GM19324 (cell line): ENCODE data around the gene KCNA2.

Experiments used
- ATAC-seq: cut with Tn5 transposase; IDR thresholded peaks from one replicate; pipeline ENCODE4 v1.9.1; 2021; ENCODE audit warnings: mild to moderate bottlenecking, moderate library complexity; ENCODE audit not compliant: unreplicated experiment, low FRiP score

The KCNA2 gene

DNA sequence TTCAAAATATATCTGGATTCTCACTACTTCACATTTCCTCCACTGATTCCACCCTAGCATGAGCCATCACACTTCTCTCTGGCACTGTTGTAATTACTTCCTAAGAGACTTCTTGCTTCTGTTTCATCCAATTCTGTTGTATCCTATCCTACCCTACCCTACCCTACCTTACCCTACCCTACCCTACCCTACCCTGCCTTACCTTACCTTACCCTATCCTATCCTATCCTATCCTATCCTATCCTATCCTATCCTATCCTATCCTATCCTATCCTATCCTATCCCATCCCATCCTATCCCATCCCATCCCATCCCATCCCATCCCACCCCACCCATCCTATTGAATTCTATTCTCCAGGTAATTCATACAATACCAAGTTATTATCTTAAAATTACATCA lies 29.7 kb downstream of the KCNA2 start:
- no peak for ATAC-seq

DNA sequence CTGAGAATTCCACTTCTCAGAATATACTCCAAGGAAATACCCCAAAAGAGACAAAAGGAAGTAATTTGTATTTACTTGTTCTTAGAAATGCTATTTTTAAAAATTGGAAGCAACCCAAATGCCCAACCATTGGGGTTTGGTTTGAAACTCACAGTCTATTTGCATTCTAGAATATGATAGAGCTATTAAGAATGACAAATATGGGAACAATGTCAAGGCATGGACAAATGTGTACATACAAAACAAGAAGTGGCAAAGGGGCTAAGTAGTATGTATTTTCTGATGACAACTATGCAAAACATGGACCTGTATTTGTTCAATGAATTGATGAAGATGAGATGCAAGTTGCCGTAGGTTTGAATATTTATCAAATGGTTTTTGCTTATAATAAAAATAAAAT lies 32.8 kb downstream of the KCNA2 start:
- ATAC-seq = no peak

DNA sequence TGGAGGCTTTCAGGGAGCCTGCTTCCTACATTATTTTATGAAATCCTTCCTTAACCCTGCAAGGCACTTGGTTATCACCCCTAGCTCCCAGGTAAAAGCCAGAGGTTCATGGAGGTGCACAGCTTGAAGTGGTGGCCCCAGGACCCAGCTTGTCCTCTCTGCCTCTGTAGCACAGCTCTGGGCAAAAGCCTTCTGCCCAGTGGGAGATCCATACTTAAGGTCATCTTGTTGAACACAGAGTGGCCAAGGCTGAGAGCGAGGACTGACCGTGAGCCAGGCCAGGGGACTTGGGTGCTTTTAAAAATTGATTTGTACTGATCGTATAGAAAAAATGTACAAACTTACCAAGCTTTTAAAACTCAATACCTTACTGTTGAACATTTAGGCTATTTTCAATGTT lies 33.4 kb downstream of the KCNA2 start:
- ATAC-seq = no peak

DNA sequence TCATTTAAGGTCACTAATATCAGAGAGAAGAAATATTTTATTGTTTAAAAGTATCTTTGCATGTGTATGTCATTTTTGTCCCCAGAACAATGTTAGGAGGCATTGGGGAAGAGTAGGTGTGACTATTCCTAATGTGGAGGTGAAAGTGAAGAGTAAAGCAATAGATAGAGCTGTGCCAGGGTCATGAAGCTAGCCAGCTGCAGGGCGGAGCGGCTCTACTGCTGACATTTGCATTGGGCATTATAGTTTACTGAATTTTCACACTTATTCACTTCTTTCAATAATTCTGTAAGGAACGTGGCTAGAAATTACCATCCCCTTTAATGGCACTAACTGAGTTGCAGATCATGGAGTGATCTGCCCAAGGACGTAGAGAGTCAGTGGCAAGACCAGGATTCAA lies 35.3 kb downstream of the KCNA2 start:
- ATAC-seq = no peak

- no peak for ATAC-seq
Measured at GRCh38 chr1:110570307-110570706, 35.9 kb downstream of the KCNA2 start.

GRCh38 chr1:110566836-110567235 lies 39.3 kb downstream of the KCNA2 start:
- no peak for ATAC-seq

GRCh38 chr1:110565565-110565964 lies 40.6 kb downstream of the KCNA2 start:
- no peak for ATAC-seq

DNA sequence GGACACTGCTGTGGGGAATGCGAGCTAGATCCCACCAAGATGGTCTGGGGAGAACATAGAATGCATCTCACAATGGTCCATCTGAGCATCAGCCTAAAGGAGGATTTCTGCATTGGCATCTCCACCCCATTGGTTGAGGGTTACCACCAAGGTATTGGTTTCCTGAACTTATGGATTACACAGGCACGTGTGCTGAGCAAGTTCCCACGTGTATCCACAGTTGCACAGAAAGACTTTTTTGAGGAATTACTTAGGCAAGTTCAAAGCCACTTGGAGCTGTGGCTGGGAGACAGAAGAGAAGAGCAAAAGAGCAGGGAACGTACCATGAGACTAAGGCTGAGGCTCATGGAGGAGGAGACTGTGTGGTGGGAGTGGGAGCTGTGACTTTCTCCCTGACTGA lies 43.1 kb downstream of the KCNA2 start:
- no peak for ATAC-seq

DNA sequence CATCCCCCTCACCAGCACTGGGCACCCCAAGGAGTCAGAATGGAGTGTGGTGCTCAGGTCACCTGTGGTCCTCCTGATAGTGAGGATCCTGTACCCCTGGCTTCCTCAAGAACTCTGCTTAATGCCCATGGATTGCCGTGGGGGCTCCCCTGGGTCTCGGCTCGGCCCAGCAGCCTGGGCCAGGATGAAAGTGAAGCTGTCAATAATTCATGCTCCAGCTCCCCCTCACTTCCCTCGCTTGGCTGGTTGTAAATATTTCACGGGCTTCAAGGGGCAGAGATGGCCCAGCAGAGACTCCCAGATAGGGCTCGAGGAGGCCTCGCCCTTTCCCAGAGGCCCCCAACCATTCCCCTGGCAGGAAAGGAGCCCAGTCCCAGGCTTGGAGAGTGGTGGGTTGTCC lies 44.6 kb downstream of the KCNA2 start:
- ATAC-seq = no peak

GRCh38 chr1:110559157-110559556 lies 47.0 kb downstream of the KCNA2 start:
- no peak for ATAC-seq

DNA sequence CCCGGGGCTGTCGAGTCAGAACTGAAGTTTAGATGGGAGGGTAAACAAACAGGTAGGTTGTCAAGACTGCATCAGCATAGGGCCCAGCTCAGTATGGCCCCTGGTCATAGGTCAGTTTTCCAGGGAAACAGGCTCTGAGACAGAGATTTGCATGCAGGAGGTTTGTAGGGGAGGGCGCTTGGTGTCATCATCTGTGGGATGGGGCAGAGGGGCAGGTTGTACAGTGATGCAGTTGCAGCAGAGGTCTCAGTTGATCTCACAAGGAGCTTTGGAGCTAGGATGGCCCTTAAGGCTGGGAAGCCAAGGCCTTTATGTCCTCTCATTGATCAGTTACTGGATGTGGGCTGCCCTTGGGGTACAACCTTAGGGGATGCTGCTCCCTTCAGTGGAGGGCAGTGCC lies 48.7 kb downstream of the KCNA2 start:
- no peak for ATAC-seq

- ATAC-seq = no peak
Measured at GRCh38 chr1:110556471-110556807, 49.7 kb downstream of the KCNA2 start.

DNA sequence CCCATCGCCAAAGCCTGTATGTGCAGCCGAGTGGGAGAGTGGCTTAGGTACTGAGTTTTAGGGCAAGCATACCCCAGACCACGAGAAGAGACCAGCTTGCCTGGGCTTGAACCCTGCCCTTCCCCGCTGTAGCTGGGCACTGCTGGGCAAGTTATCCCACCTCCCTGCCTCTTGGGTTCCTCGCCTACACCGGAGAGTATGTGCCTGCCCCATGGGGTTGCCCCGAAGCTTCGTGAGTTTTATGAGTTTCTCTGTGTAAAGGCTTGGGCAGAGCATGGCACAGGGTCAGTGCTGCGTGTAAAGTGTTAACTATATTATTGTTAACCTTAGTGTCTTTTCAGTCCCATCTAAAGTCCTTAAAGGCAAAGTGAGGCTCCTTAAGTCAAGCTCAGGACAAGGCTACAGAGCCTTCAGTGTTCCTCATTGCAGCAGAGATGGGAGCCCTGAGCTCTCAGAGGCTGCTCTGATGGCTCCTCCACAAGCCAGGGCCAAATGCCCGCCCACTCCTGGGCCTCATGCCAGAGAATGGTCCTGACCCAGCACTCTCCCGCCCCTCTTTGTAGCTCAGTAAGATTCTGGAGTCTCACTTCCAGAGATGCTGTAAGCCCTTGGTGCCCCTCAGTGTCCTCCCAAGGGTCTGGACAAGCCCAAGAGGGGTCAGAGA lies 50.2 kb downstream of the KCNA2 start:
- no peak for ATAC-seq

DNA sequence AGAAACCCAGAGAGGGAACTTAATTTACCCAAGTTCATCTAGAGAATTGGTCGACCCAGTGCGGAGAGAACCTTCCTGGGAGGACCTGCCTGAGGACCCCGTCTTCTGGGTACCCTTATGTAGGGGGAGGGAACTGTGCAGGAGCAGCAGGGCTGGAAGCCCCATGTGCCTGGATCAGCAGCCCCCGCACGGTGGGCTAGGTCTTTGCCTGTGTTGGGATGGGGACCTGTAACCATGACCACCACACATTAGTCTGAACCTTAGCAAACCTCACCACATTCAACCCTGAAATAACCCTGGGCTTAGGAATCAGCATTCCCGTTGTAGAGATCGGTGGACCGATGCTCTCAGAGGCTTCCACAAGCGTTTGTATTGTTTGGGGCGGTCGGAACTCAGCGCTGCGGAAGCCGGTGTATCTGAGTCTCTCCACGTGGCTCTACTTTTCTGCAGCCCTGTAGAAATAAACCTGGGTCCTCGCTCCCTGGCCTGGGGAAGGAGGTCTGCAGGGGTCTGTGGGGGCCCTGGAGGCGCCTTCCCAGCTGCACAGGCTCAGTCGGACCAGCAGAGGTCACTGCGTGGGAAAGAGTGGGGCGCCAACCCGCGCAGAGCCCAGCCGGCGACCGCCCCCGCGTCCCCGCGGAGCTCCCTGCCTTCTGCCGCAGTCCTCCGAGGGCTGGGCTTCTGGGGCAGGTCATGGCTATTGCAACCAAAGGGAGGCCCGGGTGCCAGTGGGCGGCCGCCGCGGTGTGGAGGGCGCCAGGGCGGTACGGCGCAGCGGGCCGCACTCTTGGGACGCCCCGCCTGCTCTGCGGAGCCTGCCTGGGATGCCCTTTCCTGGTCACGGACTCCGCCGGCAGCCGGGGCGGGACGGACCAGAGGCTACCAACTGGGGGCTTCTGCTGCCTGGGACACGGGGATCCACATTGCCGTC lies 51.0 kb downstream of the KCNA2 start:
- no peak for ATAC-seq

- no peak for ATAC-seq
Measured at GRCh38 chr1:110551278-110551809, 54.8 kb downstream of the KCNA2 start.

DNA sequence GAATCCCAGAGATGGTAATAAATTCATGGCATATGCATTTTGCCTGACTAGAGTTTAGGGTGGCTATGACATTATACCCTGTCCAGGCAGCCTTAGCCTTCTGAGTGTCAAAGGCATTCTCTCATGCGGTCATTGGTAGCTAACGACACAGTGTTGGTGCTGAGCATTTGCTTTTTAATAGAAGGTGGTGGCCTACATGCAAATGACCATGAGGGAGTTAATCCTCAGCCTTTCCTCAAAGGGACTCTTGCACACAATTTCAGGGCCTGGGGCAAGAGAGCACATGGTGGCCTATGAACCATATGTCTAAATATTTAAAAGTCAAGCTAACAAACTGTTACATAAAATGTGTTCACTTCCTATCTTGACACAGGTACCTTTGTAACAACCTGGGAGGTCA lies 56.3 kb downstream of the KCNA2 start:
- no peak for ATAC-seq

DNA sequence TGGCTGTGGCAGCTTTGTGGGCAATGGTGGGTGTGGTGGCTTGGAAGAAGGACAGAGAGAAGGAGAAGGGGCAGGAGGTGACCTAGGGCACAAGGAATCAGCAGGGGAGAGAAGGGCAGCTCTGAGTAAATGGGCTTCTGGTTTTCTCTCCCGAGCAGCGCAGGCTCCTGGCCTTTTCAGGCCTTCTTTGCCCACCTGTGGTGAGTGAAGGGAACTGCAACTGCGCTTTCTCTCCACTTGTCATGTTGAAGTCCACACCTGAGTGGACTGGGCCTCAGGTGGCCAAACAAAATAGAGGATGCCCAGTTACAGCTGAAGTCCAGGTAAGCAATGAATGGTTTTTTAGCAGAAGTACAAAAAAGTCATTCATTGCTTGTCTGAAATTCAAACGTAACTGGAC lies 57.8 kb downstream of the KCNA2 start:
- no peak for ATAC-seq

DNA sequence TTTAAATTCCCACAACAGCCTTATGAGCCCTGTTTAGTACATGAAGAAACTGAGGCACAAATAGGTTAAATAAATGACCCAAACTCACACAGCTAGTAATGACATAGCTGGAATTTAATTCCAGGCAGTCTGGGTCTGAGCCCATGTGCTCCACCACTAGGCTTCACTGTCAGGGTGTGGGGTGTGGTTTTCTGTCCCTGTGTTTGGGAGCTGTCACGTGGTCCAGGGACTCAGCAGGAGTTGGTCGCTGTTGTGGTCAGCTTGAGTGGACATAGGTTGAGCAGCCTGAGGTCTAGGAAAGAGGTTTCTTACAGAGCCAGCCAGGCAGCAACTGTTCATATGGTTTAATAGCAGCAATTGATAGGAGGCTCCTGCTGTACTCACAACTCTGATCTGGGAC lies 59.1 kb downstream of the KCNA2 start:
- ATAC-seq = no peak

- no peak for ATAC-seq
Measured at GRCh38 chr1:110545492-110545891, 60.7 kb downstream of the KCNA2 start.

DNA sequence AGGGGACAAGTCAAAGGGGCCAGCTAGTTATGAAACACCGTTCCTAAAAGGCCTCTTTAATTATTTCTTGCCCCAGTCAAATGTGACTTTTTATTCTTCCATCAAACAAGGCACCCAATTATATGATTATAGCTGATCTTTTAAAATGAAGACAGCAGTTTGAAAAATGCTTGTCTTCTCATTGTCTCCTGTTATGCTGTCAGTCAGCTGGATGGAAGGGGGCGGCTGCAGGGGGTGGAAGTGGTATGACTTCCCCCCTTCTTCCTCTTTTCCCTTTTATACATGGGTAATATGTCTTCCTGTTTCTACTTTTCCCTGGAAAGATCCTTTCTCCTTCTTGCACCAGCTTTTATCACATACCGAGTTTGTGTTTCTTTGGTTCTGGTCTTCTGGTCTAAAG lies 61.4 kb downstream of the KCNA2 start:
- no peak for ATAC-seq
